Gastroesophageal sphincter (tissue), 4 donors: ENCODE measurements around the gene ST8SIA6. TPM values are rescaled to one million over a fixed set of nuclear protein-coding genes. Genes with fewer than 3 reads are reported as not detected.

Experiments used
- ATAC-seq: fragments of 150-250 bp; one replicate; pipeline ENCODE4 v1.9.1; 2016; ENCODE audit warnings: mild to moderate bottlenecking, moderate library complexity
- H3K27ac ChIP-seq, 4 donors: fragments of 200-600 bp; sonication (generic) in 3 of 4; 1 replicate in 3 of 4; 2 replicates in 1 of 4; pipeline ENCODE4 v1.5.1; 2016 to 2019
- H3K27me3 ChIP-seq: fragments of 200-600 bp; sonication (generic); one replicate; pipeline ENCODE4 v1.5.1; 2019
- H3K36me3 ChIP-seq, 2 donors: fragments of 200-600 bp; sonication (generic); one replicate each; pipeline ENCODE4 v1.5.1; 2019; ENCODE audit warnings: control low read depth in 1 of 2
- H3K4me1 ChIP-seq, 3 donors: fragments of 200-600 bp; sonication (generic); 1 replicate in 2 of 3; 2 replicates in 1 of 3; pipeline ENCODE4 v1.5.1; 2016 to 2019; ENCODE audit warnings: control low read depth in 2 of 3
- H3K4me3 ChIP-seq, 2 donors: fragments of 200-600 bp; sonication (generic); one replicate each; pipeline ENCODE4 v1.5.1; 2019; ENCODE audit warnings: mild to moderate bottlenecking in 1 of 2, moderate library complexity in 1 of 2
- H3K9me3 ChIP-seq, 3 donors: fragments of 200-600 bp; sonication (generic); one replicate each; pipeline ENCODE4 v1.5.1; 2017 to 2019; ENCODE audit warnings: control low read depth in 2 of 3
- CTCF ChIP-seq, 4 experiments: fragments of 200-600 bp in 2 of 4; fragments of 450-650 bp in 2 of 4; sonication (generic) in 1 of 4; IDR thresholded peaks; one replicate each; pipeline ENCODE4 v1.5.1; 2017 to 2019; ENCODE audit warnings: antibody characterized with exemption in 4 of 4, mild to moderate bottlenecking in 2 of 4, moderate library complexity in 2 of 4
- EP300 ChIP-seq: sonication (generic); formaldehyde crosslinking; IDR thresholded peaks from one replicate; pipeline ENCODE4 v1.6.1; 2017; ENCODE audit warnings: antibody characterized with exemption, mild to moderate bottlenecking
- POLR2A ChIP-seq, 2 donors: fragments of 450-650 bp; IDR thresholded peaks; one replicate each; pipeline ENCODE4 v1.6.1; 2017; ENCODE audit warnings: antibody characterized with exemption in 2 of 2, mild to moderate bottlenecking in 2 of 2, moderate library complexity in 1 of 2
- POLR2AphosphoS5 ChIP-seq: sonication (generic); formaldehyde crosslinking; IDR thresholded peaks from one replicate; pipeline ENCODE4 v1.6.1; 2017; ENCODE audit warnings: antibody characterized with exemption
- WGBS, 2 donors: methylation state at CpG; one replicate each; pipeline ENCODE4 v1.1.5; 2018; ENCODE audit warnings: low coverage in 1 of 2; 5-methylcytosine and 5-hydroxymethylcytosine counted together
- small RNA-seq, 4 donors: library from RNA; depleted of rRNA; stranded (forward); fragments of <200 nt; gene quantifications; one replicate each; pipeline ENCODE3, GENCODE V24; 2016
- total RNA-seq, 4 donors: library from RNA; depleted of rRNA; stranded (reverse); fragments of >200 nt; gene quantifications; one replicate each; pipeline ENCODE4 v1.1.0, GENCODE V29; 2016

The ST8SIA6 gene
- total RNA-seq, 4 donors from 2014 or later = 1.5 to 1.9 TPM; not detected in 2

DNA sequence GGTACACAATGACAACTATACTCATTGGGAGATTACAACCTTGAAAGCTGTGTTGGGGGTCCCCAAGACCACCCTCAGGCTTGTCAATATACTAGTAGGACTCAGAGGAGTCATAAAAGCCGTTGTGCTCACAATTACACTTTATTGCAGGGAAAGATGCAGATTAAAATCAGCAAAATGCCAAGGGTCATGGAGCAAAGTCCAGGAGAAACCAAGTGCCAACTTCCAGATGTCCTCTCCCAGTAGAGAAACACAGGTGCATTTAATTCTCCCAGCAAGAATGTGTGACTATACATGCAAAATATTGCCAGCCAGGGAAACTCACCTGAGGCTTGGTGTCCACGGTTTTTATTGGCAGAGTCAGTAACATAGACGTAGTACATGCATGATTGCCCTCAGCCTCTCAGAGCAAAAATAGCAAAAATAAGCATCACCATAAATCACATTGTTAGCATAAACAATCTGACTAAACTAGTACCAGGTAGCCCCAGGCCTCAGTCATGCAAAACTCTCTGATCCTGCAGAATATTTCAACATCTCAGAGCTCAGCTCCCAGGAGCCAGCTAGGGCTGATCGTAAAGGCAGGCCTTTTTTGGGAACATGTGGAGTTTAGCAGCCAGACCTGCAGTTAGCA lies 175.7 kb downstream of the ST8SIA6 start:
- 63 to 65% methylated on average over 2 of the region's 4 CpGs for WGBS, 2 donors
- TF ChIP-seq EP300 (no peak), POLR2AphosphoS5 (no peak), CTCF (IDR thresholded peaks at IDR 0.05) (no peak), POLR2A (IDR thresholded peaks at IDR 0.05) (no peak)
- H3K4me1 ChIP-seq = no peaks in the 10 kb centered on the region
- no peak for ATAC-seq
- H3K27me3 ChIP-seq = peaks cover 5% of the 10 kb centered on the region
- H3K9me3 ChIP-seq = peaks cover 0 to 34% (median 0%) of the 10 kb centered on the region in 3 donors
- H3K4me3 ChIP-seq = no peak overlapping the region
- no peaks in the 10 kb centered on the region for H3K36me3 ChIP-seq
- H3K27ac ChIP-seq = no peak overlapping the region

DNA sequence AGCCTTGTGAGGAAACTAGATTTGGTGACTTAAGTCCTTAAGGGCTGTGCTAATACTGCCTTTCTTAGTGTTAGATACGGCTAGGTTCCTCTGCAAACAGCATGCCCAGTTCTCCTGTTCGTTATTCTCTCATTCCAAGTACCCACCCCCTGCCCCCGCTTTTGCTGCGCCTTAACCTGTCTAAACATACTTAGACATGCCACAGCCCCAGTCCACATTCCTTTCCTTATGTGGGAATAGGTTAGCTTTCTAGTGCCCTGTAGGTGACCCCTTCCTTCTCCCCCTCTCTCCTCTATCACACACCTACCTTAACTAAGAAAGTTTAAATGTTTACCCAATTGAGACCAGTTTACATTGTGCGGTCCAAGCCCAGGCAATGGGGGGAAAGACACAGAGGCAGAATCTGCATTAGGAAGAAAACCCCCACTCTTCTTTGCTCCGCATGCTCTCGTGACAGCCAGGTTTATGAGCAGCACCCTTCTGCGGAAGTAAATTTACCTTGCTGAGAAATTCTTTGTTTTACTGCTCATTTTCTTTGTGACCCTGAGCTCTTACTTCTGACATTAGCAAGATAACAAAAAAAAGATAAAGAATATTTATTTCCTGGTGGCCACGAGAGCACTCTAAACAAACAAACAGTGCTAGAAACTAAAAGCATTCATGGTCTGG lies 177.5 kb downstream of the ST8SIA6 start:
- Histone ChIP-seq H3K27ac (no peak overlapping the region), H3K36me3 (no peaks in the 10 kb centered on the region), H3K27me3 (peaks cover 5% of the 10 kb centered on the region), H3K4me1 (no peaks in the 10 kb centered on the region), H3K4me3 (no peak overlapping the region), H3K9me3 (peaks cover 0 to 16% (median 0%) of the 10 kb centered on the region in 3 donors)
- 76 to 83% methylated on average over 8 of the region's 9 CpGs for WGBS, 2 donors
- TF ChIP-seq POLR2A (IDR thresholded peaks at IDR 0.05) = no peak
- TF ChIP-seq EP300 = no peak
- TF ChIP-seq POLR2AphosphoS5 = no peak
- TF ChIP-seq CTCF (IDR thresholded peaks at IDR 0.05) = no peak
- no peak for ATAC-seq

DNA sequence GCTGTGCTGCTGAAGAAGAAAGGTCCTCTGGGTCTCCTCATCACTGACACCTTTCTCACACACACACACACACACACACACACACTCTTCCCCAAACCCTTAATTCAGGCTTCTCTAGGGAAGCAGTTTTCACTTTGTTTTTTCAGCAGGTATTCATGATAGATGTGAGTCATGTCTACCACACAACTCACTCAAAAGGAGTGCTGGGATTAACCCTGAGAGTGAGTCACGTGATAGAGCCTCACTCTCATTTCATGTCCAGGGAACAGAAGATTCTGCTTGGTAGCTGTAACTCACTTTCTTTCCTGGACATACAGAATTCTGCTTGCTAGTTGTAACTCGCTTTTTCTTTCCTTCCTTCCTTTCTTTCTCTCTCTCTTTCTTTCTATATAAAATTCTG lies 181.0 kb downstream of the ST8SIA6 start:
- TF ChIP-seq POLR2AphosphoS5 = no peak
- TF ChIP-seq EP300 = no peak
- TF ChIP-seq POLR2A (IDR thresholded peaks at IDR 0.05) = no peak
- TF ChIP-seq CTCF (IDR thresholded peaks at IDR 0.05) = no peak
- Histone ChIP-seq H3K27ac (no peak overlapping the region), H3K27me3 (peaks cover 5% of the 10 kb centered on the region), H3K36me3 (no peaks in the 10 kb centered on the region), H3K4me3 (no peak overlapping the region), H3K9me3 (peaks cover 0 to 14% (median 0%) of the 10 kb centered on the region in 3 donors), H3K4me1 (no peaks in the 10 kb centered on the region)
- ATAC-seq = no peak
- WGBS, 2 donors = 71 to 100% methylated on average over 2 of the region's 2 CpGs

DNA sequence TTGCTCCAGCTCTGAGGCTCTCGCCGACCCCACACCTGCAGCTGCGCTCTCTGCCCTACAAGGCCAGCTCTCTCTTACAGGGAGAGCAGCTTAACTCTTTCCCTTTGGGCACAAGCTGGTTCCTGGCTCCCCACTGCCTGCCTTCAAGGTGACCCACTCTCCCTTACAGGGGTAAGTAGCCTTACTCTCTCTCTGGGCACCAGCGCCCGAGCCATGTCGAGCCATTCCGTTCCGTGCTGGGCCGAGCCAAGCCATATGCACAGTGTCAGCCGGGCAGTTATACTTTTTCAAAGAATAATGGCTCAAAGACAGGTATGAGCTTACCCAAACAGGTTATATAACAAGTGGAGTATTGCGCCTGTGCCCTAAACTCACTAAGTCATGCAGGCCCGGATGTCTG lies 181.7 kb downstream of the ST8SIA6 start:
- Histone ChIP-seq H3K27me3 (peaks cover 5% of the 10 kb centered on the region), H3K9me3 (peaks cover 0 to 14% (median 0%) of the 10 kb centered on the region in 3 donors), H3K36me3 (no peaks in the 10 kb centered on the region), H3K27ac (no peak overlapping the region), H3K4me3 (no peak overlapping the region), H3K4me1 (no peaks in the 10 kb centered on the region)
- 89 to 100% methylated on average over 1 to 10 of the region's 12 CpGs for WGBS, 2 donors
- TF ChIP-seq CTCF (IDR thresholded peaks at IDR 0.05) (no peak), POLR2AphosphoS5 (no peak)
- no peak for ATAC-seq

Small RNA genes lying within 50 kb of the gene (small RNA-seq; reads per million reads assigned to genes)
- 0 reads per million in 4 donors for gene RF00019

Other genes starting within 250 kb of the ST8SIA6 start
- gene VIM, start 226.4 kb downstream of the ST8SIA6 start, total RNA-seq = 1,000 to 10,000 TPM; 1,560 to 2,767 (median 2,026) TPM
- gene HACD1, start 162.8 kb upstream of the ST8SIA6 start, total RNA-seq = 10 to 100 TPM; 46.7 to 96.7 (median 82.6) TPM
- 100 to 1,000 TPM in 1 of 4 donors, 10 to 100 TPM in 3; 14.9 to 192 (median 19.2) TPM for gene STAM, start 189.6 kb upstream of the ST8SIA6 start, total RNA-seq